ENCODE measurements around the gene PLPPR5.
"Not testable (repeated sequence)": the region's sequence is repeated elsewhere in the genome, so short reads cannot be mapped to it uniquely, and the experiment has no call there.

PLPPR5 gene

GRCh38 chr1:99004861-99005442 lies at the start of gene PLPPR5:
Gene PLPPR5 (minus strand): TSS chr1:99004861. CDS start chr1:99004671, 190 bp downstream.
- DNase-seq (ENCODE audit: low spot score) = peak; percentile 8

- no peak for DNase-seq (ENCODE audit: low spot score)
These were observed 47.1 kb upstream of the PLPPR5 start for GRCh38 chr1:99051611-99052283.

GRCh38 chr1:99049745-99050144 lies 45.1 kb upstream of the PLPPR5 start:
- DNase-seq (ENCODE audit: low spot score) = no peak

GRCh38 chr1:99036746-99037145 lies 32.1 kb upstream of the PLPPR5 start:
- not testable (repeated sequence) for DNase-seq (ENCODE audit: low spot score)

- no peak for DNase-seq (ENCODE audit: low spot score)
These were observed 13.7 kb upstream of the PLPPR5 start for GRCh38 chr1:99018313-99018712.

GRCh38 chr1:99017655-99018054 lies 13.0 kb upstream of the PLPPR5 start:
- no peak for DNase-seq (ENCODE audit: low spot score)

GRCh38 chr1:99010679-99011078 lies 6.0 kb upstream of the PLPPR5 start:
- no peak for DNase-seq (ENCODE audit: low spot score)

GRCh38 chr1:99007366-99007765 lies 2.7 kb upstream of the PLPPR5 start:
- DNase-seq (ENCODE audit: low spot score) = no peak

GRCh38 chr1:99005537-99005942 lies 879 bp upstream of the PLPPR5 start:
- DNase-seq (ENCODE audit: low spot score) = no peak

GRCh38 chr1:99004254-99004860 lies 304 bp downstream of the PLPPR5 start:
- DNase-seq (ENCODE audit: low spot score) = peak; percentile 7

GRCh38 chr1:99003581-99004253 lies 944 bp downstream of the PLPPR5 start:
- no peak for DNase-seq (ENCODE audit: low spot score)

- no peak for DNase-seq (ENCODE audit: low spot score)
These were observed 11.8 kb downstream of the PLPPR5 start for GRCh38 chr1:98992844-98993243.

- DNase-seq (ENCODE audit: low spot score) = peak; percentile 49
These were observed 13.3 kb downstream of the PLPPR5 start for GRCh38 chr1:98991127-98992012.

GRCh38 chr1:98989556-98989907 lies 15.1 kb downstream of the PLPPR5 start:
- DNase-seq (ENCODE audit: low spot score) = no peak

GRCh38 chr1:98988904-98989555 lies 15.6 kb downstream of the PLPPR5 start:
- no peak for DNase-seq (ENCODE audit: low spot score)

GRCh38 chr1:98985687-98986086 lies 19.0 kb downstream of the PLPPR5 start:
- no peak for DNase-seq (ENCODE audit: low spot score)

- peak; percentile 32 for DNase-seq (ENCODE audit: low spot score)
These were observed 22.6 kb downstream of the PLPPR5 start for GRCh38 chr1:98981917-98982513.

- no peak for DNase-seq (ENCODE audit: low spot score)
These were observed 25.2 kb downstream of the PLPPR5 start for GRCh38 chr1:98979463-98979862.

GRCh38 chr1:98975810-98976209 lies 28.9 kb downstream of the PLPPR5 start:
- DNase-seq (ENCODE audit: low spot score) = no peak

GRCh38 chr1:98975113-98975512 lies 29.5 kb downstream of the PLPPR5 start:
- DNase-seq (ENCODE audit: low spot score) = no peak
